Suppressor macrophage treated with lipopolysaccharide for 4 hours (primary cell): Measurements from ENCODE around the gene ARHGEF7.

Source experiments
- DNase-seq: peaks from one replicate; pipeline ENCODE4 v3.0.0-alpha.2; 2020

Gene ARHGEF7

GRCh38 chr13:111315347-111315995 lies 200.4 kb downstream of the ARHGEF7 start:
- no peak for DNase-seq

- DNase-seq, result no peak
Observed at GRCh38 chr13:111316161-111316730, 201.1 kb downstream of the ARHGEF7 start.

- no peak for DNase-seq
Observed at GRCh38 chr13:111317042-111317550, 202.0 kb downstream of the ARHGEF7 start.

GRCh38 chr13:111317571-111318345 lies 202.6 kb downstream of the ARHGEF7 start:
- no peak for DNase-seq

GRCh38 chr13:111318386-111318785 lies 203.3 kb downstream of the ARHGEF7 start:
- no peak for DNase-seq

GRCh38 chr13:111319521-111319920 lies 204.4 kb downstream of the ARHGEF7 start:
- no peak for DNase-seq

- no peak for DNase-seq
Observed at GRCh38 chr13:111319998-111320911, 205.1 kb downstream of the ARHGEF7 start, which contains the start of gene TEX29. Gene TEX29, plus strand, starts transcription at chr13:111320642. Its CDS starts 249 bp downstream, at chr13:111320891.

- DNase-seq, result no peak
Observed at GRCh38 chr13:111322001-111322915, 207.1 kb downstream of the ARHGEF7 start.

GRCh38 chr13:111322916-111323331 lies 207.8 kb downstream of the ARHGEF7 start:
- no peak for DNase-seq

- no peak for DNase-seq
Observed at GRCh38 chr13:111323549-111323948, 208.4 kb downstream of the ARHGEF7 start.

GRCh38 chr13:111323950-111324651 lies 209.0 kb downstream of the ARHGEF7 start:
- DNase-seq, result no peak

GRCh38 chr13:111324736-111325135 lies 209.6 kb downstream of the ARHGEF7 start:
- DNase-seq, result no peak

- DNase-seq, result no peak
Observed at GRCh38 chr13:111325146-111325890, 210.2 kb downstream of the ARHGEF7 start.

GRCh38 chr13:111325941-111326620 lies 211.0 kb downstream of the ARHGEF7 start:
- DNase-seq, result no peak

- DNase-seq, result no peak
Observed at GRCh38 chr13:111326621-111326965, 211.5 kb downstream of the ARHGEF7 start.

GRCh38 chr13:111326981-111327642 lies 212.0 kb downstream of the ARHGEF7 start:
- DNase-seq, result no peak

- no peak for DNase-seq
Observed at GRCh38 chr13:111327730-111328573, 212.8 kb downstream of the ARHGEF7 start.
